Astrocyte of the spinal cord (primary cell): ENCODE measurements around the gene TMPRSS2.

Source experiments
- DNase-seq: peaks from one replicate; pipeline ENCODE4 v3.0.0; 2011; ENCODE audit warnings: low read depth, low spot score
- H3K4me3 ChIP-seq: 2 replicates; pipeline ENCODE4 v1.5.1; 2011; ENCODE audit warnings: low read depth, mild to moderate bottlenecking, low read length, moderate library complexity
- in situ Hi-C: cut with HindIII; loops from 2 replicates; pipeline ENCODE4 v1.10.0; 2017; ENCODE audit warnings: low sequenced_read_pairs
- TF ChIP-seq, protein P1 (sequence below): IDR thresholded peaks from 2 replicates; pipeline ENCODE4 v1.5.1; 2012; ENCODE audit warnings: low read depth, mild to moderate bottlenecking, low read length, inconsistent platforms

Gene TMPRSS2

DNA sequence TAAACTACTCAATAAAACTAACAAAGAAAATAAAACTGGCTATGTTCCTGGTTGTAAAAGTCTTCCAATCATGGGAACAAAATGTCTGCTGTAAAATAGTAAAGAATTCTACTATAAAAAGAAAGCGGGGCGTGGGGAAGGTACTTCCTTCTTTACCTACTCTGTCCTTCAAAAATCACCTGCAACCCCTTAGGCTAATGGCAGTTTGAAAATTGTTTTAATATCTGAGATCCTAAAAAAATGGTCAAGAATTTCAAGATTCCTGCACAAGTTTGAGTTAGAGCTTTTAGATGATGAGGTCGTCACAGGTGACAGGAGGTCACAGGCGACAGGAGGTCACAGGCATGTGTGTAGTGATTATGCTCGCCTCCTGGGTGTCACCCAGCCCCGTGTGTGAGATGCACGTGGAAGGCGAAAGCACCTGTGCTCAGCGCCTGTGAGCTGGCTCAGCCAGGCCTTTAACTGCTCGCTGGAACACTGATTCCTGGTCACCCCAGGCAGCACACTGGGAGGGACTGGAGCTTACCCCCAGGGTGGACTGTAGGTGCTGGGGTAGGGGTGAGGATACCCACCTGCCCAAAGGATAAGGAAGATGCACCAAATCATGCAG, 18.6 kb upstream of the TMPRSS2 start:
- in situ Hi-C loops: no loop called here
- TF ChIP-seq, protein P1, sequence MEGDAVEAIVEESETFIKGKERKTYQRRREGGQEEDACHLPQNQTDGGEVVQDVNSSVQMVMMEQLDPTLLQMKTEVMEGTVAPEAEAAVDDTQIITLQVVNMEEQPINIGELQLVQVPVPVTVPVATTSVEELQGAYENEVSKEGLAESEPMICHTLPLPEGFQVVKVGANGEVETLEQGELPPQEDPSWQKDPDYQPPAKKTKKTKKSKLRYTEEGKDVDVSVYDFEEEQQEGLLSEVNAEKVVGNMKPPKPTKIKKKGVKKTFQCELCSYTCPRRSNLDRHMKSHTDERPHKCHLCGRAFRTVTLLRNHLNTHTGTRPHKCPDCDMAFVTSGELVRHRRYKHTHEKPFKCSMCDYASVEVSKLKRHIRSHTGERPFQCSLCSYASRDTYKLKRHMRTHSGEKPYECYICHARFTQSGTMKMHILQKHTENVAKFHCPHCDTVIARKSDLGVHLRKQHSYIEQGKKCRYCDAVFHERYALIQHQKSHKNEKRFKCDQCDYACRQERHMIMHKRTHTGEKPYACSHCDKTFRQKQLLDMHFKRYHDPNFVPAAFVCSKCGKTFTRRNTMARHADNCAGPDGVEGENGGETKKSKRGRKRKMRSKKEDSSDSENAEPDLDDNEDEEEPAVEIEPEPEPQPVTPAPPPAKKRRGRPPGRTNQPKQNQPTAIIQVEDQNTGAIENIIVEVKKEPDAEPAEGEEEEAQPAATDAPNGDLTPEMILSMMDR: no peak
- no peak overlapping the region for H3K4me3 ChIP-seq
- no peak for DNase-seq

DNA sequence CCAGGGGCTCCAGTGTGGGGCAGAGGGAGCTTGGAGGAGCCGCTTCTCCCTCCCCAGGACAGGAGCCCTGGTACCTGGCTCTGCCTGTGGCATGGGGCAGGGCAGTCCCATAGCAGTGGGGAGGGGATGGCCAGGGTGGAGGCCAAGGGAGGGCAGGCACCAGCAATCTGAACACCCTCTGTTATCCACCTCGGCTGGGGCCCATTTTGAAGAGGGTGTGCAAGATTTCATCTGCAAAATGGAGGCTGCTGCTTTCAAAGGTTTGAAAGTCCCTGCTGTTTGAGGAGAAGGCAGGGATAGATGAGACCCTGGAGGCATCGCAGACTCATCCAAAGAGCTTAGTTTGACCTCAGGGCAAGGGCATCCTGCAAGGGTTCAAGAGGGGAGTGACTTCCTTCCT, 15.2 kb upstream of the TMPRSS2 start:
- in situ Hi-C loops: no loop called here
- no peak for DNase-seq
- TF ChIP-seq, protein P1: no peak
- no peak overlapping the region for H3K4me3 ChIP-seq

DNA sequence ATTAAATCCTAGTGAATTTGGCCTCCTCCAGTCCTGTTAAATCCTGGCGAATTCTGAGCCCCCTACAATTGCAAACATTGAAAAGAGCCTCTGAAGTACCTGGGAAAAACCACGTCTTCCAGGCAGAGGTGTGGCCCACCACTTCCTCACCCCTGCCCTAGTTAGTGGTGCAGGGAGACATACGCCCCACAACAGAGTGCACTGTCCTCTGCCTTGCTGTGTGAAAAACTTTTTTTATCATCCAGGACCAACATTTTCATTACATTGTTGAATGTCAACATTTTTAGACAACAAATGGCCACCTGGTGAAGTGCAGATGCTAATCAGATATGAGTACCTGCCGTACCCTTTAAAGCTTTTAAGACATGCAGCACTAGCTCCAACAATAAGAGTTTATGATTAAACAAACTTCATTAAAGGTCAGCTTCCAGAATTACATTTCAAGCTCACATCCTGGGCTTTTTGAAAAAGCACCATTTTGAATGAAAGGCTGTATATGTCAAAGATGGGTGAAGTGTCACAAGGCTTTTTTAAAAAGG, 13.6 kb upstream of the TMPRSS2 start:
- no peak for DNase-seq
- H3K4me3 ChIP-seq: no peak overlapping the region
- TF ChIP-seq, protein P1: no peak
- in situ Hi-C loops: no loop called here

DNA sequence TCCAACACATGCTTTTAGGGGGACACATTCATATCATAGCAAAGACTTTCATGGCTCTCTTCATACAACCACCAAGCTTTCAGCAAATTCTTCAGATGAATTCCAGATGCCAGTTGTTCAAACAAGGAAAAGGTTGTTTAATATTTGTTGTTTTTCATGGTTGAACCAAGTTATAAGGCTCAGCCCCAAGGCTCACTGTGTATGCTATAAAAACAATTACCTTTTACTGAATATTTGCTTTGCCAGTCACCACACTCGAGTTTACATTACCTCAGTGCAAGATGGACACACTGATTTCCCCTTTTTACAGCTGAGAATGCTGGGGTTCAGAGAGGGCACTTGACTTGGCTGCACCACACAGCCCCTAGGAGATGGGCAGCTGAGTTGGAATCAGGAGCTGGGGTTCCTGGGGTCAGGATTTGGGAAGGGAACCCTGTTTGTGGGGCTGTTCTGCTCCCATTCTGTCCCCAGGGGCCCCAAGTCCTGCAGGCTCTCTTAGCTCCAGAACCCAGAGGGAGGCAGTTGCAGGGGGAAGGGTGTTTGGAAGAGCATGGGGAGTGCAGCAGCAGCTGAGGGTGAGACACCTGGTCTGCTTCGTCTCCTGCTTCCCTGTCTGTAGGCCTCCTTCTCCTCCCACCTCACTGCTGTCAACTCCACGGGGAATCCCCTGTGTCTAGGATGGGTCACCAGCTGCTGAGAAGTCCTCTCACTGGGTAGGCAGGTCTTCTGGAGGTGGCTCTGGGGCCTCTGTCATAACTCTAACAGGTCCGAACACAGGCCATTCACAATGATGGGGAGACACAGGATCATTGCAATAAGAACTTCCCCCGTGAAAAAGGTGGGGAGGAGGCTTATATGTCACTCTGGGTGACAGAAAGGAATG, 12.8 kb upstream of the TMPRSS2 start:
- no peak for DNase-seq
- H3K4me3 ChIP-seq: no peak overlapping the region
- in situ Hi-C loops: no loop called here
- TF ChIP-seq, protein P1: no peak

DNA sequence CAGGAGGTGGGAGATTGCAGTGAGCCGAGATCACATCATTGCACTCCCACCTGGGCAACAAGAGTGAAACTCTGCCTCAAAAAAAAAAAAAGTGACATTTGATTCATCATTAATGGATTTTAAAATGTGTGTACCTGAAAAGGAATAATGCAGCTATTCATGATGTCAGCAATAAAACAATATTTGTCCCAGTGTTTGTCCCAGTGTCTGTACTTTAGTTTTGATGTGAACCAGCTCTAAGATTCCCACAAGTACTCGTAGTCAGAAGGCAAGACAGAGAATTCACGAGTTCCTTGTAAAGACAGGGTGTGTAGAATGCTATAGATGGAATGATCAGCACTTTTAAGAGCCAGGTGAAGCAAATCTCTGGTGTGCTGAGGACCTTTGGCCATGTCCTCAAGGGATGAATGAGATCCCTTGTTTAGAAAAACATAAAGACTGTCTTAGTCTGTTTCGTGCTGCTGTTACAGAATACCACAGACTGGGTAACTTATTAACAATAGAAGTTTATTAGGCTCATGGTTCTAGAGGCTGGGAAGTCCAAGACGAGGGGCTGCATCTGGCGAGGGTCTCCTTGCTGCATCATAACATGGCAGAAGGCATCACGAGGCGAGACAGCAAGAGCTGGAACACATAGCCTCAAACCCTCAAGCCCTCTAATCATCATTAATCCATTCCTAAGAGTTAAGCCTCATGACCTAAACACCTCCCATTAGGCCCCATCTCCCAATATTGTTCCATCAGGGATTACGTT, 12.0 kb upstream of the TMPRSS2 start:
- no peak overlapping the region for H3K4me3 ChIP-seq
- TF ChIP-seq, protein P1: no peak

DNA sequence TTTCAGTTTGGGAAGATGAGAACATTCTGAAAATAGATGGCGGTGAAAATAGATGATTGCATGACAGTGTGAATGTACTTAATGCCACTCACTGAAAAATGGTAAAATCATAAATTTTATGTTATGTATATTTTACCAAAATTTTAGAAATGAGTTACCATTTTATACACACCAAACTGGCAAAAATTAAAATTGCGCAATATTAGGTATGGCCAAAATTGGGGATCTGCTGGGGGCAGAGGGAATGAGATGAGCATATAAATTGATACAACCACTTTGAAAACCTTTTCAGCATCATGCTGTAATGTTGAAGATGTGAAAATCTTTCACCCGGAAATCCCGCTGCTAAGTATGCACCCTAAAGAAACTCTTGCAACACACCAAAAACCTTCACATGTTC, 10.8 kb upstream of the TMPRSS2 start:
- no peak for DNase-seq
- H3K4me3 ChIP-seq: no peak overlapping the region
- TF ChIP-seq, protein P1: no peak
- in situ Hi-C loops: no loop called here

More for the DNA sequence above, 12.0 kb upstream of the TMPRSS2 start:
- in situ Hi-C loops: no loop called here
- no peak for DNase-seq
